Astrocyte (in vitro differentiated cells and primary cell): ENCODE data around the gene TNFSF8.

Experiments used
- CTCF ChIP-seq: IDR thresholded peaks from 2 replicates; pipeline ENCODE4 v1.5.1; 2011; ENCODE audit warnings: low read depth, mild to moderate bottlenecking, inconsistent platforms, low read length, moderate library complexity; ENCODE audit not compliant: insufficient read depth
- EZH2 ChIP-seq: IDR thresholded peaks from 2 replicates; pipeline ENCODE4 v1.6.1; 2012; ENCODE audit warnings: mild to moderate bottlenecking, low read length, inconsistent platforms; ENCODE audit not compliant: insufficient read depth

- TF ChIP-seq CTCF (no peak), EZH2 (no peak)
Observed at GRCh38 chr9:114913656-114914055, 16.7 kb downstream of the TNFSF8 start.
